Neural cell (in vitro differentiated cells): ENCODE results near the gene MAP3K20. TPM values are rescaled to one million over a fixed set of nuclear protein-coding genes. Genes with fewer than 3 reads are reported as not detected.
"Not testable (repeated sequence)": the region's sequence is repeated elsewhere in the genome, so short reads cannot be mapped to it uniquely, and the experiment has no call there.

Source experiments
- H2AFZ ChIP-seq: fragments of 200-600, 300-800 bp; sonication (generic), shearing (Covaris generic); 2 replicates; pipeline ENCODE4 v1.6.0; 2014; ENCODE audit warnings: low read depth, mild to moderate bottlenecking, antibody characterized with exemption, low read length, moderate library complexity
- H3F3A ChIP-seq: fragments of 200-600 bp; shearing (Covaris generic); 2 replicates; pipeline ENCODE4 v1.6.1; 2016; ENCODE audit warnings: mild to moderate bottlenecking, moderate library complexity, mixed read lengths, antibody characterized with exemption, low read length; ENCODE audit not compliant: insufficient read depth, poor library complexity, severe bottlenecking
- H3K27ac ChIP-seq: fragments of 200-600, 300-800 bp; sonication (generic), shearing (Covaris generic); 2 replicates; pipeline ENCODE4 v1.5.1; 2014; ENCODE audit warnings: mild to moderate bottlenecking, low read length, moderate library complexity
- H3K27me3 ChIP-seq: fragments of 300-800, 200-600 bp; sonication (generic), shearing (Covaris generic); 2 replicates; pipeline ENCODE4 v1.6.0; 2014; ENCODE audit warnings: mild to moderate bottlenecking, low read depth, low read length, moderate library complexity; ENCODE audit not compliant: insufficient read depth
- H3K36me3 ChIP-seq: fragments of 300-800, 200-600 bp; sonication (generic), shearing (Covaris generic); 2 replicates; pipeline ENCODE4 v1.5.1; 2014; ENCODE audit warnings: mild to moderate bottlenecking, antibody characterized with exemption, low read length, moderate library complexity; ENCODE audit not compliant: insufficient read depth
- H3K4me2 ChIP-seq: fragments of 300-800, 200-600 bp; sonication (generic), shearing (Covaris generic); 2 replicates; pipeline ENCODE4 v1.6.0; 2014; ENCODE audit warnings: mild to moderate bottlenecking, low read length
- H3K4me3 ChIP-seq: fragments of 300-800, 200-600 bp; sonication (generic), shearing (Covaris generic); 2 replicates; pipeline ENCODE4 v1.5.1; 2014; ENCODE audit warnings: mild to moderate bottlenecking, low read length, moderate library complexity
- H3K79me2 ChIP-seq: fragments of 200-600 bp; shearing (Covaris generic); replicated peaks from 2 replicates; pipeline ENCODE4 v1.6.0; 2014; ENCODE audit warnings: mild to moderate bottlenecking, low read length, moderate library complexity; ENCODE audit not compliant: insufficient read depth
- H3K9ac ChIP-seq: fragments of 300-800, 200-600 bp; sonication (generic), shearing (Covaris generic); 2 replicates; pipeline ENCODE4 v1.6.1; 2016; ENCODE audit warnings: mild to moderate bottlenecking, low read length, mixed read lengths
- H3K9me2 ChIP-seq: fragments of 200-600 bp; shearing (Covaris generic); 2 replicates; pipeline ENCODE4 v1.6.1; 2016; ENCODE audit warnings: mild to moderate bottlenecking, low read length, mixed read lengths; ENCODE audit not compliant: insufficient read depth
- H3K9me3 ChIP-seq: fragments of 200-600, 300-800 bp; sonication (generic), shearing (Covaris generic); 2 replicates; pipeline ENCODE4 v1.6.1; 2016; ENCODE audit warnings: mild to moderate bottlenecking, mixed run types, low read length, moderate library complexity, mixed read lengths
- H4K20me1 ChIP-seq: fragments of 200-600 bp; shearing (Covaris generic); 2 replicates; pipeline ENCODE4 v1.6.1; 2016; ENCODE audit warnings: mild to moderate bottlenecking, mixed run types; ENCODE audit not compliant: insufficient read depth
- CTCF ChIP-seq: fragments of 450-650 bp; IDR thresholded peaks from 2 replicates; pipeline ENCODE4 v1.5.1; 2014; ENCODE audit warnings: antibody characterized with exemption, mild to moderate bottlenecking, moderate library complexity; ENCODE audit not compliant: poor library complexity, severe bottlenecking
- EP300 ChIP-seq: fragments of 450-650 bp; conservative IDR thresholded peaks from 2 replicates; pipeline ENCODE4 v1.6.1; 2014; ENCODE audit warnings: antibody characterized with exemption, mild to moderate bottlenecking, moderate library complexity; ENCODE audit not compliant: poor library complexity, severe bottlenecking
- EZH2 ChIP-seq: fragments of 200-600, 300-800 bp; shearing (Covaris generic), sonication (generic); IDR thresholded peaks from 2 replicates; pipeline ENCODE4 v1.6.1; 2014; ENCODE audit warnings: antibody characterized with exemption, low read length, borderline replicate concordance, mild to moderate bottlenecking; ENCODE audit not compliant: insufficient read depth, poor library complexity, severe bottlenecking
- MXI1 ChIP-seq: fragments of 450-650 bp; conservative IDR thresholded peaks from 2 replicates; pipeline ENCODE4 v1.6.1; 2014; ENCODE audit warnings: antibody characterized with exemption, mild to moderate bottlenecking; ENCODE audit not compliant: poor library complexity, severe bottlenecking
- POLR2AphosphoS5 ChIP-seq: IDR thresholded peaks from 2 replicates; pipeline ENCODE4 v1.6.1; 2012
- RAD21 ChIP-seq: fragments of 450-650 bp; conservative IDR thresholded peaks from 2 replicates; pipeline ENCODE4 v1.6.1; 2014; ENCODE audit warnings: antibody characterized with exemption, mild to moderate bottlenecking, moderate library complexity
- REST ChIP-seq: IDR thresholded peaks from 2 replicates; pipeline ENCODE4 v1.6.1; 2012; ENCODE audit warnings: borderline replicate concordance
- SMC3 ChIP-seq: fragments of 450-650 bp; conservative IDR thresholded peaks from 2 replicates; pipeline ENCODE4 v1.6.1; 2014; ENCODE audit warnings: antibody characterized with exemption, mild to moderate bottlenecking, moderate library complexity; ENCODE audit not compliant: poor library complexity
- TAF1 ChIP-seq: IDR thresholded peaks from 2 replicates; pipeline ENCODE4 v1.6.1; 2012; ENCODE audit warnings: low read depth
- polyA plus RNA-seq: library from polyadenylated mRNA; depleted of rRNA; stranded (reverse); fragments of >200 nt; gene quantifications from 2 replicates; pipeline ENCODE4 v1.2.3, GENCODE V29; 2014

MAP3K20 gene
- polyA plus RNA-seq, 1 donor from 2014 or later, result 0.48 TPM

DNA sequence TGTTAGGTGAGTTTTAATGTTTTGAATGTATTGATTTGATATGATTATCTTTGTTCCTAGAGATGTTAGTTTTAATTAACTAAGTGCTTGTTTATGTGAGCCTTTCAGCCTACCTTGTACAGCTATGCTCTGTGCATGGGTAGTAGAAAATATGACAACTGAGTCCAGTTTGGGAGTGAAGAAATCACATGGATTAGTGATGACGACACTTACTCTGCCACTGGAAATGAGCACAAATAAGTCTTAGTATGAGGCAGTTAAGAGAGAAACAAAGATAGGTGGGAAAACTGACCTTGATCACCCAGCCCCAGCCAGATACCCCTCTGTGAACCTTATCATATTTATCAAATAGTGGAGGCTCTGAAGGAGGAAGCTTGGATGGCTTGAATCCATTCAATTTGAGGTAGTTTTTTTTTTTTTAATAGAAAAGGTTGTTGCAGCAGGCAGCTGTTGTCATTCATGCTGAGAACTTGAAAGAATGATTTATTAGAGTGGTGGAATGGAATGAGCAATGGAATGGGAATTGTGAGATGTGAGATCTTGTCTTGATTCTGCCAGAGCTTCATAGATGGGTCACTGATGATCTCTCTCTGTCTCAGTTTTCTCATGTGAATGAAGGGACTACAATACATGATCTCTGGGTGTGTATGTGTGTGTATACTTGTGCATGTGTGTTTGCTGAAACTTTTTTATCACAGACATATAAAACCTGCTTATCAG, 96.4 kb downstream of the MAP3K20 start:
- H3K9me2 ChIP-seq, result no peaks in the 10 kb centered on the region
- H3K27ac ChIP-seq, result no peak overlapping the region
- H3K27me3 ChIP-seq, result no peaks in the 10 kb centered on the region
- H3K9ac ChIP-seq, result no peak overlapping the region
- H4K20me1 ChIP-seq, result no peaks in the 10 kb centered on the region
- no peak overlapping the region for H3K4me2 ChIP-seq
- H3K4me3 ChIP-seq, result no peak overlapping the region
- no peaks in the 10 kb centered on the region for H3K9me3 ChIP-seq
- no peaks in the 10 kb centered on the region for H3K79me2 ChIP-seq
- H2AFZ ChIP-seq, result no peak overlapping the region
- H3K36me3 ChIP-seq, result no peaks in the 10 kb centered on the region
- H3F3A ChIP-seq, result no peaks in the 10 kb centered on the region
- TF ChIP-seq EZH2, result no peak
- no peak for TF ChIP-seq CTCF
- no peak for TF ChIP-seq EP300
- TF ChIP-seq RAD21, result no peak
- TF ChIP-seq SMC3, result no peak
- TF ChIP-seq MXI1, result no peak
- TF ChIP-seq POLR2AphosphoS5, result no peak
- no peak for TF ChIP-seq TAF1
- TF ChIP-seq REST, result no peak

DNA sequence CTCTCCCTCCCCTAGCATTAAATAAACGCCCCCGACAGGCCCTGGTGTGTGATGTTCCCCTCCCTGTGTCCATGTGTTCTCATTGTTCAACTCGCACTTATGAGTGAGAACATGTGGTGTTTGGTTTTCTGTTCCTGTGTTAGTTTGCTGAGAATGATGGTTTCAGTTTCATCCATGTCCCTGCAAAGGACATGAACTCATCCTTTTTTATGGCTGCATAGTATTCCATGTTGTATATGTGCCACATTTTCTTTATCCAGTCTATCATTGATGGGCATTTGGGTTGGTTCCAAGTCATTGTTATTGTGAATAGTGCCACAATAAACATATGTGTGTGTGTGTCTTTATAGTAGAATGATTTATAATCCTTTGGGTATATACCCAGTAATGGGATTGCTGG, 98.7 kb downstream of the MAP3K20 start:
- H3K9me2 ChIP-seq, H3K4me2 ChIP-seq, H4K20me1 ChIP-seq, H3K36me3 ChIP-seq, H3F3A ChIP-seq, H3K9ac ChIP-seq, H3K9me3 ChIP-seq, H3K27ac ChIP-seq, H3K4me3 ChIP-seq, H3K27me3 ChIP-seq, H3K79me2 ChIP-seq, H2AFZ ChIP-seq: not testable (repeated sequence)

DNA sequence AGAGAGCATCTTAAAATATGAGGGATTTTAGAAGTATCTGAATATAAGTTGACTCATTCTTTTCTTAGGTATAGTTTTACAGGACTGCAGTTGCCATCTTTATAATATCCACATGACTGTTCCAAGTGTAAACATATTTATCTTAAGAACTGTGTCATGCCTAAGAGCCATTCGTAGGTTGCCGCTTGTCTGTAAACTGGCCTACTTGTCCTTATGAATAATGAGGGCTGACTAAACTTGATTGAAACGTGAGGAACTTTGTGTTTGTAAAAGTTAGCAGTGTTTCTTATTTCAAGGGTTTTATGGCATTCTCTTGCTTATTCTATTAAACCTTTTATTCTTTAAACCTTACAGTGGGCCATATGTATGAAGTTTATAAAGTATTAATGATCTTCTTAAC, 99.6 kb downstream of the MAP3K20 start:
- Histone ChIP-seq H3K4me3 (no peak overlapping the region), H3K79me2 (no peaks in the 10 kb centered on the region), H2AFZ (no peak overlapping the region), H3K9me2 (no peaks in the 10 kb centered on the region), H3K27me3 (no peaks in the 10 kb centered on the region), H3K9ac (no peak overlapping the region), H3F3A (no peaks in the 10 kb centered on the region), H3K4me2 (no peak overlapping the region), H3K27ac (no peak overlapping the region), H3K9me3 (no peaks in the 10 kb centered on the region), H3K36me3 (no peaks in the 10 kb centered on the region), H4K20me1 (no peaks in the 10 kb centered on the region)
- TF ChIP-seq SMC3, result no peak
- no peak for TF ChIP-seq RAD21
- TF ChIP-seq TAF1, result no peak
- TF ChIP-seq POLR2AphosphoS5, result no peak
- TF ChIP-seq REST, result no peak
